Endothelial cell of umbilical vein (primary cell): ENCODE data around the gene CTU2. TPM values are rescaled to one million over a fixed set of nuclear protein-coding genes. Genes with fewer than 3 reads are reported as not detected.
A peak's percentile ranks its signal among the peaks of the same experiment; 100 is the strongest.

ENCODE experiments used
- BruUV-seq: library from RNA; stranded (reverse); fragments of 400-500 nt; replicated peaks from 2 replicates; lab custom pipeline; 2021; lab: Mats Ljungman, UMichigan
- CTCF ChIA-PET: fragments of 300-600, 350-600 bp; sonication (Branson Sonifier 250); formaldehyde crosslinking; loops from one replicate; lab custom pipeline; 2021; ENCODE audit warnings: antibody characterized with exemption, inconsistent platforms; lab: Charles Lee
- POLR2A ChIA-PET: fragments of 300-600, 350-600 bp; sonication (Branson Sonifier 250); formaldehyde crosslinking; loops from one replicate; lab custom pipeline; 2021; ENCODE audit warnings: antibody characterized with exemption, inconsistent platforms; lab: Charles Lee
- DNase-seq: peaks from one replicate; pipeline ENCODE4 v3.0.0-alpha.2; 2011; ENCODE audit warnings: low read depth, low spot score
- FAIRE-seq: peaks from 2 replicates; lab custom pipeline; 2011; peaks lifted over from hg19 to GRCh38; lab: Jason Lieb, UNC
- H2AFZ ChIP-seq: 2 replicates; pipeline ENCODE4 v1.6.0; 2012; ENCODE audit warnings: low read depth, low read length, control low read depth, inconsistent platforms
- H3K27ac ChIP-seq: 2 replicates; pipeline ENCODE4 v1.5.1; 2011; ENCODE audit warnings: low read depth, mild to moderate bottlenecking, control low read depth, low read length, moderate library complexity; ENCODE audit not compliant: insufficient read depth
- H3K27me3 ChIP-seq, 2 experiments: 2 replicates each; pipeline versions ENCODE4 v1.6.0 to v1.6.1; 2011; ENCODE audit warnings: low read length in 2 of 2, mixed read lengths in 1 of 2; ENCODE audit not compliant: control insufficient read depth in 2 of 2, insufficient read depth in 2 of 2
- H3K36me3 ChIP-seq, 2 experiments: 2 replicates in 1 of 2; 3 replicates in 1 of 2; pipeline ENCODE4 v1.5.1; 2011; ENCODE audit warnings: low read length in 2 of 2, mild to moderate bottlenecking in 1 of 2, moderate library complexity in 1 of 2; ENCODE audit not compliant: control insufficient read depth in 2 of 2, insufficient read depth in 2 of 2; ENCODE audit errors: extremely low read depth in 1 of 2
- H3K4me1 ChIP-seq: 3 replicates; pipeline ENCODE4 v1.5.1; 2011; ENCODE audit warnings: mild to moderate bottlenecking, low read length; ENCODE audit not compliant: control insufficient read depth, insufficient read depth; ENCODE audit errors: extremely low read depth
- H3K4me2 ChIP-seq: 2 replicates; pipeline ENCODE4 v1.6.1; 2011; ENCODE audit warnings: low read length, control low read depth, mixed read lengths; ENCODE audit not compliant: insufficient read depth
- H3K4me3 ChIP-seq, 3 experiments: fragments of 200-600 bp in 1 of 3; sonication (generic), shearing (Covaris generic) in 1 of 3; replicated peaks in 1 of 3; 2 replicates each; pipeline ENCODE4 v1.5.1; 2011 to 2016; ENCODE audit warnings: control low read depth in 3 of 3, low read length in 3 of 3, mild to moderate bottlenecking in 2 of 3, inconsistent platforms in 1 of 3, low read depth in 1 of 3, moderate library complexity in 1 of 3; ENCODE audit not compliant: insufficient read depth in 1 of 3
- H3K79me2 ChIP-seq: 2 replicates; pipeline ENCODE4 v1.6.0; 2012; ENCODE audit warnings: low read length, inconsistent platforms; ENCODE audit not compliant: control insufficient read depth, insufficient read depth
- H3K9ac ChIP-seq: replicated peaks from 2 replicates; pipeline ENCODE3; 2011; ENCODE audit warnings: low read length, control low read depth; ENCODE audit not compliant: insufficient read depth; ENCODE audit errors: extremely low read depth
- H3K9me1 ChIP-seq: replicated peaks from 3 replicates; pipeline ENCODE4 v1.6.0; 2011; ENCODE audit warnings: mild to moderate bottlenecking, low read length; ENCODE audit not compliant: control insufficient read depth, insufficient read depth; ENCODE audit errors: extremely low read depth
- H3K9me3 ChIP-seq: replicated peaks from 2 replicates; pipeline ENCODE4 v1.5.1; 2012; ENCODE audit warnings: low read length, inconsistent platforms; ENCODE audit not compliant: control insufficient read depth, insufficient read depth
- H4K20me1 ChIP-seq: replicated peaks from 2 replicates; pipeline ENCODE3; 2011; ENCODE audit warnings: mild to moderate bottlenecking, low read length; ENCODE audit not compliant: control insufficient read depth, insufficient read depth; ENCODE audit errors: extremely low read depth
- CTCF ChIP-seq, 2 donors: IDR thresholded peaks; 1 replicate in 1 of 2; 2 replicates in 1 of 2; pipeline ENCODE4 v1.5.1; 2011; ENCODE audit warnings: low read length in 2 of 2, mild to moderate bottlenecking in 2 of 2, moderate library complexity in 2 of 2, control low read depth in 1 of 2, inconsistent platforms in 1 of 2, low read depth in 1 of 2; ENCODE audit not compliant: insufficient read depth in 1 of 2; ENCODE audit errors: extremely low read depth in 1 of 2
- GATA2 ChIP-seq: IDR thresholded peaks from 2 replicates; pipeline ENCODE4 v1.7.0; 2011; ENCODE audit warnings: low read depth, mild to moderate bottlenecking, moderate library complexity, mixed read lengths, low read length; ENCODE audit not compliant: insufficient read length, insufficient read depth
- dilution Hi-C: fragments of 300-500 bp; cut with MboI; formaldehyde crosslinking; loops from one replicate; pipeline ENCODE4 v1.15.0; 2019; ENCODE audit warnings: low sequenced_read_pairs; ENCODE audit not compliant: extremely low pct_ligation_motif_present
- intact Hi-C: fragments of 100-400 bp; cut with micrococcal nuclease; formaldehyde crosslinking; loops from one replicate; pipeline ENCODE4 v1.10.0; 2022
- polyA plus RNA-seq, 4 experiments: library from polyadenylated mRNA; depleted of rRNA in 3 of 4; stranded (reverse) in 3 of 4; unstranded in 1 of 4; fragments of >200 nt; gene quantifications; 2 replicates each; pipeline versions ENCODE4 v1.2.1 to v1.2.3, GENCODE V29; 2011 to 2012; ENCODE audit warnings: missing spikeins in 1 of 4
- total RNA-seq: library from RNA; stranded (reverse); gene quantifications from 2 replicates; pipeline ENCODE4 v1.2.3, GENCODE V29; 2021

Gene CTU2
- total and polyA plus RNA-seq, 2 donors (not counting 3 experiments of a cell fraction or from before 2014, with no cell fraction given): 26.1 to 33.7 TPM

- TF ChIP-seq CTCF (IDR thresholded peaks at IDR 0.05; ENCODE audit: extremely low read depth in 1 of 2, insufficient read depth in 1 of 2, low read depth in 1 of 2, low read length in 2 of 2): peak; percentile 90 to 95
- no peak for TF ChIP-seq GATA2
- no TSS peak for BruUV-seq
- Histone ChIP-seq H3K79me2 (peaks cover 23% of the 10 kb centered on the region), H2AFZ (no peak overlapping the region), H3K4me2 (no peak overlapping the region), H4K20me1 (no peaks in the 10 kb centered on the region), H3K4me3 (no peak overlapping the region), H3K9me3 (no peaks in the 10 kb centered on the region), H3K4me1 (peaks cover 7% of the 10 kb centered on the region), H3K9me1 (no peaks in the 10 kb centered on the region), H3K27ac (no peak overlapping the region), H3K9ac (no peak overlapping the region), H3K27me3 (no peaks in the 10 kb centered on the region), H3K36me3 (peaks cover 5 to 23% of the 10 kb centered on the region in 2 experiments)
- ChIA-PET POLR2A (no interaction called here), CTCF (interaction anchor here (0.6 to 6.7 kb wide), 9 partner anchors 10 to 472 kb away, joined by 3 to 56 read pairs (median 4); partner anchors contain the start of genes APRT and PIEZO1)
- DNase-seq: peak; percentile 62
- dilution Hi-C loops (no loop called here), intact Hi-C loops (loop anchor here (1.0 to 2.0 kb wide), 3 partner anchors 41 to 473 kb away; partner anchors contain the start of genes PIEZO1 and ZNF778)
- peak; percentile 91 for FAIRE-seq
Measured at GRCh38 chr16:88743693-88744576, 37.6 kb downstream of the CTU2 start.
